Measurements from ENCODE around the gene TPP2. TPM values are rescaled to one million over a fixed set of nuclear protein-coding genes. Genes with fewer than 3 reads are reported as not detected.
A peak's percentile ranks its signal among the peaks of the same experiment; 100 is the strongest.

TPP2 gene
- total RNA-seq = 10 to 100 TPM; 18.4 to 35.3 (median 28.4) TPM
- long read RNA-seq, partial matches to known transcripts = 5 of 6 reads
- long read RNA-seq, other reads (novel, unspliced or antisense) = 1 of 6 reads

- WGBS (ENCODE audit: insufficient coverage, low coverage, low lambda C conversion rate, missing lambda C conversion rate) = 0% methylated on average over 17 of the region's 53 CpGs
- peak; percentile 92 to 96 (median 95) for ATAC-seq
- peak; percentile 89 for TF ChIP-seq POLR2A (IDR thresholded peaks at IDR 0.05)
- no peak for TF ChIP-seq CTCF (IDR thresholded peaks at IDR 0.05)
- Histone ChIP-seq H3K27me3 (no peaks in the 10 kb centered on the region), H3K27ac (peak within 1 kb of the TSS; percentile 96 to 99 (median 98)), H3K9me3 (no peaks in the 10 kb centered on the region), H3K4me1 (peaks cover 0 to 42% (median 9%) of the 10 kb centered on the region in 4 donors), H3K4me3 (peak within 1 kb of the TSS; percentile 87 to 95 (median 89)), H3K36me3 (no peaks in the 10 kb centered on the region)
- intact Hi-C loops (cut with DNase I) = no loop called here
- peak; percentile 99 to 100 (median 99) for DNase-seq
Measured at GRCh38 chr13:102596147-102597028, at the start of gene TPP2. Gene TPP2 (plus strand): TSS chr13:102596986. CDS start chr13:102597039, 53 bp downstream.

GRCh38 chr13:102548811-102549210 is 48.0 kb upstream of the TPP2 start:
- Histone ChIP-seq H3K36me3 (no peaks in the 10 kb centered on the region), H3K27me3 (no peaks in the 10 kb centered on the region), H3K4me3 (no peak overlapping the region), H3K27ac (no peak overlapping the region), H3K9me3 (no peaks in the 10 kb centered on the region), H3K4me1 (no peaks in the 10 kb centered on the region)
- ATAC-seq (no peak), DNase-seq (no peak)
- TF ChIP-seq POLR2A (IDR thresholded peaks at IDR 0.05) = no peak
- no peak for TF ChIP-seq CTCF (IDR thresholded peaks at IDR 0.05)
- intact Hi-C loops (cut with DNase I) = no loop called here

GRCh38 chr13:102550507-102550906 is 46.3 kb upstream of the TPP2 start:
- 71% methylated on average over 6 of the region's 7 CpGs for WGBS (ENCODE audit: insufficient coverage, low coverage, low lambda C conversion rate, missing lambda C conversion rate)
- no peak for ATAC-seq
- H3K27me3 ChIP-seq = no peaks in the 10 kb centered on the region
- intact Hi-C loops (cut with DNase I) = no loop called here
- no peak for DNase-seq
- H3K4me1 ChIP-seq = no peaks in the 10 kb centered on the region
- no peak overlapping the region for H3K27ac ChIP-seq
- TF ChIP-seq POLR2A (IDR thresholded peaks at IDR 0.05) = no peak
- TF ChIP-seq CTCF (IDR thresholded peaks at IDR 0.05) = no peak
- H3K36me3 ChIP-seq = no peaks in the 10 kb centered on the region
- no peak overlapping the region for H3K4me3 ChIP-seq
- H3K9me3 ChIP-seq = no peaks in the 10 kb centered on the region

- Histone ChIP-seq H3K4me3 (no peak overlapping the region), H3K36me3 (no peaks in the 10 kb centered on the region), H3K27ac (no peak overlapping the region), H3K27me3 (no peaks in the 10 kb centered on the region), H3K4me1 (no peaks in the 10 kb centered on the region), H3K9me3 (no peaks in the 10 kb centered on the region)
- WGBS (ENCODE audit: insufficient coverage, low coverage, low lambda C conversion rate, missing lambda C conversion rate) = 23% methylated on average over 6 of the region's 6 CpGs
- TF ChIP-seq POLR2A (IDR thresholded peaks at IDR 0.05) (no peak), CTCF (IDR thresholded peaks at IDR 0.05) (peak; percentile 51 to 59 (median 53))
- ATAC-seq = peak; percentile 72 to 89 (median 75)
- DNase-seq = no peak
- intact Hi-C loops (cut with DNase I) = no loop called here
Measured at GRCh38 chr13:102555914-102556553, 40.8 kb upstream of the TPP2 start.

Measured in right lobe of liver (tissue), 6 donors.